HFF-Myc (cell line): ENCODE measurements around the gene CYSTM1.

Source experiments
- DNase-seq: peaks from one replicate; pipeline ENCODE4 v3.0.0-alpha.2; 2011; ENCODE audit warnings: low read depth; ENCODE audit errors: extremely low read depth
- H3K4me3 ChIP-seq: replicated peaks from 2 replicates; pipeline ENCODE4 v1.5.1; 2011; ENCODE audit warnings: low read depth, mild to moderate bottlenecking, control low read depth, low read length
- TF ChIP-seq, protein P1 (sequence below): IDR thresholded peaks from 2 replicates; pipeline ENCODE4 v1.5.1; 2012; ENCODE audit warnings: mild to moderate bottlenecking, low read depth, low read length, control low read depth; ENCODE audit errors: missing control alignments

Gene CYSTM1

DNA sequence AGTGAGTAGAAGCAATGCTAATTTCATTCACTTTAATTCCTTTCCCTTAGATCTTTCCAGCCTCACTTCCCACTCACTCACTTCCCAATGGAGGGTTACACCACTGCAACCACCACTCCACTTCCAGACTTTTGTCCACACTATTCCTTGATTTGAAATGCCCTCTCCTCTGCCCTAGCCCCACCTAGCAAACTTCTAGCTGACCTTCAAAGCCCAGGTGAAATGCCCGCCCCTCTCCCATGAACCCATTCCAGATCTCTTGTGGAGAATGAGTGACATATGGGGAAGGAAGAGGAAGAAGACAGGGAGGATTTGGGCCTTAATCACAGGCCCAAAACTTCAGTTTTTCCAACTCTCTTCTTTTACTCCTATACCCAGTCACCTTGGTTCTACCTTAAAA, 90.9 kb downstream of the CYSTM1 start:
- no peak overlapping the region for H3K4me3 ChIP-seq
- DNase-seq = no peak
- TF ChIP-seq, protein P1, sequence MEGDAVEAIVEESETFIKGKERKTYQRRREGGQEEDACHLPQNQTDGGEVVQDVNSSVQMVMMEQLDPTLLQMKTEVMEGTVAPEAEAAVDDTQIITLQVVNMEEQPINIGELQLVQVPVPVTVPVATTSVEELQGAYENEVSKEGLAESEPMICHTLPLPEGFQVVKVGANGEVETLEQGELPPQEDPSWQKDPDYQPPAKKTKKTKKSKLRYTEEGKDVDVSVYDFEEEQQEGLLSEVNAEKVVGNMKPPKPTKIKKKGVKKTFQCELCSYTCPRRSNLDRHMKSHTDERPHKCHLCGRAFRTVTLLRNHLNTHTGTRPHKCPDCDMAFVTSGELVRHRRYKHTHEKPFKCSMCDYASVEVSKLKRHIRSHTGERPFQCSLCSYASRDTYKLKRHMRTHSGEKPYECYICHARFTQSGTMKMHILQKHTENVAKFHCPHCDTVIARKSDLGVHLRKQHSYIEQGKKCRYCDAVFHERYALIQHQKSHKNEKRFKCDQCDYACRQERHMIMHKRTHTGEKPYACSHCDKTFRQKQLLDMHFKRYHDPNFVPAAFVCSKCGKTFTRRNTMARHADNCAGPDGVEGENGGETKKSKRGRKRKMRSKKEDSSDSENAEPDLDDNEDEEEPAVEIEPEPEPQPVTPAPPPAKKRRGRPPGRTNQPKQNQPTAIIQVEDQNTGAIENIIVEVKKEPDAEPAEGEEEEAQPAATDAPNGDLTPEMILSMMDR = no peak

DNA sequence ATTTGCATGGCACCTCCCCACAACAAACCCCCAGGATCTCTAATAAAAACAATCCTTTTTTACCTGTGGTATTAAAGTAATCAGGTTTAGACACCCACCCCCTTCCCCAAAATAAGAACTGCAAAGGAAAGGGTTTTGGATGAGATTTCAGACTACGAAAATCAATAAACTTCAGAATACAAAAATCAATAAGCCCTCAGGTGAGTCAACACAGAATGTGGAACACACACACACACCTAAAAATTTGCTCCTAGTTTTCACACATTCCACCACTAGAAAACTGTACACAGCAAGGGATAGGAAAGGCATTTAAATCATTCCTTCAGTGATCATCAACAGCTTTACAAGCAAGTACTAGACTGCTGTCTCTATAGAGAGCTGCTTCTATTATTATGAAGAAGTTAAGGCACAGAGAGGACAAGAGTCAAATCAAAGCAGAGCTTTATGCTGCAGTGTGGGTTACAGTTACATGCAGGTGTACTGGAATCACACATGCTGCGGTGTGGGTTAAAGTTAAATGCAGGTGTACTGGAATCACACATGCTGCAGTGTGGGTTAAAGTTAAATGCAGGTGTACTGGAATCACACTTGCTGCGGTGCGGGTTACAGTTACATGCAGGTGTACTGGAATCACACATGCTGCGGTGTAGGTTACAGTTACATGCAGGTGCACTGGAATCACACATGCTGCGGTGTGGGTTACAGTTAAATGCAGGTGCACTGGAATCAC, 91.6 kb downstream of the CYSTM1 start:
- DNase-seq = no peak
- TF ChIP-seq, protein P1 = no peak
- no peak overlapping the region for H3K4me3 ChIP-seq

DNA sequence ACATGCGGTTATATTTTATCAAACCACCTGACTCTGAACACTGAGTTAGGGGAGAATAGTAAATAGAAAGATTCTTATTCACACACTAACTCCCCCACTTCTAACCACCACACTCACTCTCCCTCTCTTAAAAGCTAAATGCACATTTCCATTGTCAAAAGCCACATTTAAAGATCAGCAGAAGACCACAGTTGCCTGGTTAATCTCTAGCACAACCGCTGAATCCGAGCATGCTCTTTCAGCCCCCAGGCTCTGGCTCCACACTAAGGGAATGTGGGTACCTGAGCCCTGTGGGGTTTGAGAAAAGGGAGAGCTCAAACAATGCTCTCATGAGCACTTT, 92.2 kb downstream of the CYSTM1 start:
- TF ChIP-seq, protein P1 = no peak
- no peak overlapping the region for H3K4me3 ChIP-seq
- no peak for DNase-seq

DNA sequence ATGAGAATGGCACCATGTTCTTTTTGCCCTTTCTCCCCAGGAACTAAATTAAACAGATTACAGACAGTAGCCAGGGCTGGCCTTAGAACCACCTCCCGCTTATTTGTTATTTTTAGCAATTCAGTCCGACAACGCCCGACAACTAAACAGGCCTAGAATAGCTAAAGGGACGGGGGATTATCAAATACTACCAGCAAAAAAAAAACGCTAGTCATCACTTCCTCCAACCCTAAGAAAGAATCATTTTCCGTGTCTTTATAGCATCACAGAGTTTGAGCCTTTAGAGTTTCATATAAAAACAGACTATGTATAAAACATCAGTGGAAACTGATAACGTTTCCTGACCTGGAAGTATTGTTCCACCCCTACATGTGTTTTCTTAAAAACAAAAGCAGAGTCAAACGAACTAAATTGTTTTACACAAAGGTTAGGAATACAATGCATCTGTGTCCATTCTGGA, 92.6 kb downstream of the CYSTM1 start:
- DNase-seq = no peak
- TF ChIP-seq, protein P1 = no peak
- no peak overlapping the region for H3K4me3 ChIP-seq

DNA sequence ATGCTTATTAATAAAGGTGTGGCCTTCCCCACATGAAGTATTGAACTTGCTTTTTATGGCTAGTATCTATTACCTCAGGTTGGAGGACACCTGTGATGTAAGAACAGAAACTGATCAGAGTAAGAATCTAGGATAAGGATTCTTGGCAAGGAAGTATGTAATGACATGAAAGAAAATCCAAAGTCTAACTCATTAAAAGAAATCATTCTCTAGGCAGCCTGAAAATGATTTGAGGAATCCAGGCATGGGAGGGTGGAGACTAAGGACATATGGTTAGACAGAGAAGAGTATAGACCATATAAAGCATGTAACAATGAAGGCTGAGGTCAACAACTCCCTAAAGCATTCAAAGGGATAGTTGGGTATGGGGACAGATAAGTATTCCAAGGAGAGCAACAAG, 95.0 kb downstream of the CYSTM1 start:
- no peak overlapping the region for H3K4me3 ChIP-seq
- TF ChIP-seq, protein P1 = no peak
- no peak for DNase-seq

DNA sequence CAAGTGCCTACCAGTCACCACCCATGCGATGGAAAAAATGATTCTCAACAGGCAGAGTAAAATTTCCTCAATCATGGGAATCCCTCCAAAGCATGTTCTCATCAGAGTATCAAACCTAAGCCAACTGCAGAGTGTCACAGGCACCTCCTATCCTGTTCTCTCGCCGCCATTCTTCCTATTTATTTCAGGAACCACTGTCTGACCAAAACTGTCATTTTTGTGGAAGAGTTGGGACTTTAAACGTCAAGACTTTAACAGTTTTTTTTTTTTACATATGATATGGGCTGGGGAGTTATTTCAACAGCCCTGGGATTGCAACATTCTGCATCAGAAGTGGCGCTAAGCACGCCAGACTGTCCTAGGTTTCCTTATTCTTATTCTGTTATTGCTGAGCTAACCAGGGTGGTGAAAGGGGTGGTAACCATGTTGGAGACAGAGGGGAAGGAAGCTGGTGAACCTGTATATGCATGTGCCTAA, 98.5 kb downstream of the CYSTM1 start:
- TF ChIP-seq, protein P1 = no peak
- H3K4me3 ChIP-seq = no peak overlapping the region
- no peak for DNase-seq

DNA sequence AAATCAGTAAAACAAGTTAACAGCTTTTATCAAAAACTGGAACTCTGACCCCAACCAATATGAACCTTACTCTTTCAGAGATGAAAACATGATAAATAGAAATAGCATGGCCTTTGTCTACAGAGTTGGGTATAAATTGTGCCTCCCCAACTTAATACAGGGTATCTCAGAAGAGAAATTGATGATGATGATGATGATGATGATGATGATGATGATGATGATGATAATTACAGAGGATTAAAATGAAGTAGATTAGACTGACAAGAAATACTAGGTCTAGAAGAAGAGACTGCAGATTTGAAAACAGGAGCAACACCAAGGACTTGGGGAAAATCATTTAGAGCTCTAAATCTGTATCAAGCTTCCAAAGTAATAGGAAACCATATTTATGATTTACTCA, 100.8 kb downstream of the CYSTM1 start:
- H3K4me3 ChIP-seq = no peak overlapping the region
- no peak for DNase-seq
- TF ChIP-seq, protein P1 = no peak
